HCT116 (cell line): ENCODE measurements around the gene AGPAT3. TPM values are rescaled to one million over a fixed set of nuclear protein-coding genes. Genes with fewer than 3 reads are reported as not detected.

ENCODE experiments used
- ATAC-seq: fragments of 200-7000 bp; cut with Tn5 transposase; 2 replicates; pipeline ENCODE4 v1.9.1; 2020; ENCODE audit warnings: mild to moderate bottlenecking, moderate library complexity
- BruUV-seq: library from RNA; stranded (reverse); fragments of 400-500 nt; replicated peaks from 2 replicates; lab custom pipeline; 2021; lab: Mats Ljungman, UMichigan
- CTCF ChIA-PET: fragments of 300-600 bp; sonication (Branson Sonifier 250); formaldehyde crosslinking; loops from one replicate; lab custom pipeline; 2021; ENCODE audit warnings: antibody characterized with exemption; lab: Charles Lee
- POLR2A ChIA-PET: fragments of 300-600, 350-600 bp; sonication (Branson Sonifier 250); formaldehyde crosslinking; loops from one replicate; lab custom pipeline; 2021; ENCODE audit warnings: antibody characterized with exemption; lab: Charles Lee
- RAD21 ChIA-PET, 2 experiments: fragments of 300-600 bp; sonication (Branson Sonifier 250); formaldehyde crosslinking; loops; one replicate each; lab custom pipeline; 2023; ENCODE audit warnings: low total read pairs in 2 of 2; ENCODE audit not compliant: uncharacterized antibody in 2 of 2, unreplicated experiment in 2 of 2, low non-redundant PET in 1 of 2; lab: Charles Lee
- DNase-seq: peaks from one replicate; pipeline ENCODE4 v3.0.0-alpha.2; 2010; ENCODE audit warnings: low read depth, low spot score
- H2AFZ ChIP-seq: fragments of 200-600 bp; shearing (Covaris generic), sonication (generic); 2 replicates; pipeline ENCODE4 v1.6.1; 2017; ENCODE audit warnings: low read depth, mixed run types, mixed read lengths, antibody characterized with exemption, low read length; ENCODE audit not compliant: poor library complexity, severe bottlenecking
- H3K27ac ChIP-seq: 2 replicates; pipeline ENCODE4 v1.5.1; 2012; ENCODE audit warnings: low read depth, low read length
- H3K27me3 ChIP-seq: fragments of 200-600 bp; sonication (generic); 2 replicates; pipeline ENCODE4 v1.6.1; 2016; ENCODE audit warnings: mixed run types, low read length, mixed read lengths; ENCODE audit not compliant: insufficient read depth
- H3K36me3 ChIP-seq, 2 experiments: fragments of 200-500 bp in 1 of 2; fragments of 200-600 bp in 1 of 2; sonication (Bioruptor generic) in 1 of 2; sonication (generic) in 1 of 2; 2 replicates each; pipeline versions ENCODE4 v1.5.1 to v1.6.1; 2014 to 2016; ENCODE audit warnings: low read length in 2 of 2, inconsistent platforms in 1 of 2, mixed read lengths in 1 of 2, mixed run types in 1 of 2; ENCODE audit not compliant: insufficient read depth in 2 of 2, control insufficient read depth in 1 of 2
- H3K4me1 ChIP-seq, 2 experiments: fragments of 200-600 bp in 1 of 2; sonication (generic) in 1 of 2; 2 replicates each; pipeline versions ENCODE4 v1.5.1 to v1.6.1; 2012 to 2017; ENCODE audit warnings: low read length in 2 of 2, inconsistent platforms in 1 of 2, mild to moderate bottlenecking in 1 of 2, mixed read lengths in 1 of 2, mixed run types in 1 of 2, moderate library complexity in 1 of 2; ENCODE audit not compliant: insufficient read depth in 2 of 2, control insufficient read depth in 1 of 2
- H3K4me2 ChIP-seq: fragments of 200-600 bp; sonication (generic); 2 replicates; pipeline ENCODE4 v1.6.1; 2017; ENCODE audit warnings: mixed run types, low read length, mixed read lengths
- H3K4me3 ChIP-seq, 2 experiments: fragments of 200-600 bp in 1 of 2; sonication (generic) in 1 of 2; replicated peaks in 1 of 2; 2 replicates each; pipeline ENCODE4 v1.5.1; 2011 to 2016; ENCODE audit warnings: low read length in 2 of 2, control low read depth in 1 of 2, low read depth in 1 of 2, mild to moderate bottlenecking in 1 of 2, mixed read lengths in 1 of 2, mixed run types in 1 of 2
- H3K79me2 ChIP-seq: fragments of 200-600 bp; sonication (generic); 2 replicates; pipeline ENCODE4 v1.6.1; 2017; ENCODE audit warnings: mild to moderate bottlenecking, mixed run types, low read length, moderate library complexity, mixed read lengths; ENCODE audit not compliant: insufficient read depth
- H3K9ac ChIP-seq: fragments of 200-600 bp; sonication (generic); 2 replicates; pipeline ENCODE4 v1.6.1; 2016; ENCODE audit warnings: low read length, mixed read lengths
- H3K9me2 ChIP-seq: fragments of 200-600 bp; sonication (generic), shearing (Covaris generic); 2 replicates; pipeline ENCODE4 v1.6.1; 2017; ENCODE audit warnings: mixed run types, mild to moderate bottlenecking, moderate library complexity; ENCODE audit not compliant: insufficient read depth
- H3K9me3 ChIP-seq, 2 experiments: fragments of 200-500 bp in 1 of 2; fragments of 200-600 bp in 1 of 2; sonication (Bioruptor generic) in 1 of 2; sonication (generic) in 1 of 2; 2 replicates each; pipeline ENCODE4 v1.6.1; 2014 to 2017; ENCODE audit warnings: low read length in 2 of 2, mixed read lengths in 2 of 2, inconsistent platforms in 1 of 2, low read depth in 1 of 2, mild to moderate bottlenecking in 1 of 2, mixed run types in 1 of 2, moderate library complexity in 1 of 2; ENCODE audit not compliant: control insufficient read depth in 1 of 2, insufficient read depth in 1 of 2
- H4K20me1 ChIP-seq: fragments of 200-600 bp; sonication (generic), shearing (Covaris generic); 2 replicates; pipeline ENCODE4 v1.6.1; 2017; ENCODE audit warnings: mixed run types, mild to moderate bottlenecking, moderate library complexity; ENCODE audit not compliant: insufficient read depth
- ATF3 ChIP-seq: IDR thresholded peaks from 2 replicates; pipeline ENCODE4 v1.6.1; 2012
- CBX3 ChIP-seq: IDR thresholded peaks from 2 replicates; pipeline ENCODE4 v1.6.1; 2012; ENCODE audit warnings: low read depth
- CEBPB ChIP-seq: IDR thresholded peaks from 2 replicates; pipeline ENCODE4 v1.6.1; 2012; ENCODE audit warnings: low read depth
- CTCF ChIP-seq, 3 experiments: fragments of 200-600 bp in 1 of 3; sonication (generic) in 1 of 3; IDR thresholded peaks in 2 of 3; conservative IDR thresholded peaks in 1 of 3; 2 replicates each; pipeline ENCODE4 v1.5.1; 2012 to 2017; ENCODE audit warnings: low read depth in 2 of 3, low read length in 2 of 3, antibody characterized with exemption in 1 of 3, borderline replicate concordance in 1 of 3, control low read depth in 1 of 3, mild to moderate bottlenecking in 1 of 3, mixed read lengths in 1 of 3, mixed run types in 1 of 3, moderate library complexity in 1 of 3; ENCODE audit not compliant: insufficient read depth in 1 of 3
- EGR1 ChIP-seq: IDR thresholded peaks from 2 replicates; pipeline ENCODE4 v1.6.1; 2012; ENCODE audit warnings: low read depth
- EZH2 ChIP-seq: fragments of 200-600 bp; sonication (generic); IDR thresholded peaks from 2 replicates; pipeline ENCODE4 v1.6.1; 2017; ENCODE audit warnings: antibody characterized with exemption, mixed run types
- EZH2phosphoT487 ChIP-seq: fragments of 200-600 bp; IDR thresholded peaks from 2 replicates; pipeline ENCODE4 v1.6.1; 2018; ENCODE audit warnings: antibody characterized with exemption, borderline replicate concordance
- FOSL1 ChIP-seq: IDR thresholded peaks from 2 replicates; pipeline ENCODE4 v1.6.1; 2012; ENCODE audit warnings: low read depth
- JUND ChIP-seq: IDR thresholded peaks from 2 replicates; pipeline ENCODE4 v1.6.1; 2012
- MAX ChIP-seq: IDR thresholded peaks from 2 replicates; pipeline ENCODE4 v1.6.1; 2012
- POLR2A ChIP-seq: IDR thresholded peaks from 2 replicates; pipeline ENCODE4 v1.7.0; 2011; ENCODE audit warnings: borderline replicate concordance; ENCODE audit not compliant: insufficient read depth, insufficient read length; ENCODE audit errors: extremely low read depth
- POLR2AphosphoS5 ChIP-seq: IDR thresholded peaks from 2 replicates; pipeline ENCODE4 v1.6.1; 2011; ENCODE audit warnings: mild to moderate bottlenecking, low read depth, low read length, moderate library complexity
- RAD21 ChIP-seq: IDR thresholded peaks from 2 replicates; pipeline ENCODE4 v1.6.1; 2012; ENCODE audit warnings: low read depth, mild to moderate bottlenecking
- REST ChIP-seq: IDR thresholded peaks from 2 replicates; pipeline ENCODE4 v1.6.1; 2012; ENCODE audit warnings: low read depth
- SP1 ChIP-seq: IDR thresholded peaks from 2 replicates; pipeline ENCODE4 v1.6.1; 2012; ENCODE audit warnings: low read depth
- TCF7L2 ChIP-seq: IDR thresholded peaks from 2 replicates; pipeline ENCODE4 v1.7.0; 2011; ENCODE audit warnings: borderline replicate concordance, inconsistent platforms; ENCODE audit not compliant: insufficient read depth, insufficient read length; ENCODE audit errors: extremely low read depth
- ZBTB33 ChIP-seq: IDR thresholded peaks from 2 replicates; pipeline ENCODE4 v1.6.1; 2011; ENCODE audit warnings: mild to moderate bottlenecking, low read length, moderate library complexity; ENCODE audit not compliant: insufficient replicate concordance; ENCODE audit errors: extremely low read depth
- ZFX ChIP-seq: fragments of 450-650 bp; IDR thresholded peaks from 2 replicates; pipeline ENCODE4 v1.6.1; 2017
- ZNF274 ChIP-seq: fragments of 200-500 bp; sonication (Bioruptor generic); IDR thresholded peaks from 2 replicates; pipeline ENCODE4 v1.6.1; 2014; ENCODE audit warnings: mild to moderate bottlenecking, low read depth, low read length, inconsistent platforms
- intact Hi-C: fragments of 100-400 bp; cut with micrococcal nuclease; formaldehyde crosslinking; loops from 2 replicates; pipeline ENCODE4 v1.10.0; 2022
- total RNA-seq: library from RNA; stranded (reverse); gene quantifications from one replicate; pipeline ENCODE4 v1.2.1, GENCODE V29; 2021; ENCODE audit not compliant: unreplicated experiment

The AGPAT3 gene
- total RNA-seq, 1 experiment from 2014 or later: 54.1 TPM

GRCh38 chr21:43913928-43914327 is 48.9 kb downstream of the AGPAT3 start:
- ATAC-seq: no peak
- Histone ChIP-seq H3K4me3 (no peak overlapping the region), H3K9me2 (no peaks in the 10 kb centered on the region), H3K27me3 (no peaks in the 10 kb centered on the region), H3K36me3 (no peaks in the 10 kb centered on the region; a peak in 1 of 4 replicates), H3K9me3 (peaks cover 0 to 9% of the 10 kb centered on the region in 2 experiments; a peak in 1 of 4 replicates), H3K79me2 (peaks cover 13% of the 10 kb centered on the region), H3K4me2 (no peak overlapping the region), H4K20me1 (no peaks in the 10 kb centered on the region), H3K27ac (no peak overlapping the region), H2AFZ (no peak overlapping the region), H3K4me1 (peaks cover 8 to 13% of the 10 kb centered on the region in 2 experiments), H3K9ac (no peak overlapping the region)
- POLR2A ChIA-PET: no interaction called here
- TF ChIP-seq EZH2phosphoT487: no peak
- no peak for TF ChIP-seq RAD21
- no peak for TF ChIP-seq JUND
- TF ChIP-seq POLR2AphosphoS5: no peak
- no peak for TF ChIP-seq FOSL1
- no peak for TF ChIP-seq REST
- no peak for TF ChIP-seq ZBTB33
- TF ChIP-seq SP1: no peak
- TF ChIP-seq CBX3: no peak
- TF ChIP-seq EGR1: no peak
- TF ChIP-seq CEBPB: no peak
- no peak for TF ChIP-seq ZFX
- TF ChIP-seq MAX: no peak
- no peak for TF ChIP-seq ZNF274
- TF ChIP-seq POLR2A: no peak
- no peak for TF ChIP-seq EZH2
- no peak for TF ChIP-seq ATF3
- no peak for TF ChIP-seq CTCF (IDR thresholded peaks at IDR 0.05 in 2 of 3, conservative IDR thresholded peaks at IDR 0.05 in 1 of 3; ENCODE audit: borderline replicate concordance in 1 of 3, insufficient read depth in 1 of 3, low read depth in 2 of 3, low read length in 2 of 3)
- TF ChIP-seq TCF7L2: no peak
- DNase-seq: no peak
- RAD21 ChIA-PET: no interaction called here
- intact Hi-C loops: no loop called here
- CTCF ChIA-PET: no interaction called here
- no TSS peak for BruUV-seq
